Activated T-helper 1 cell treated with Interleukin-2 at 50 U/mL for 16 hours (primary cell): ENCODE results near the gene RAB10.
"Not testable (repeated sequence)": the region's sequence is repeated elsewhere in the genome, so short reads cannot be mapped to it uniquely, and the experiment has no call there.

Experiments used
- DNase-seq: peaks from one replicate; pipeline ENCODE4 v3.0.0-alpha.2; 2020; ENCODE audit warnings: low read depth

The RAB10 gene

DNA sequence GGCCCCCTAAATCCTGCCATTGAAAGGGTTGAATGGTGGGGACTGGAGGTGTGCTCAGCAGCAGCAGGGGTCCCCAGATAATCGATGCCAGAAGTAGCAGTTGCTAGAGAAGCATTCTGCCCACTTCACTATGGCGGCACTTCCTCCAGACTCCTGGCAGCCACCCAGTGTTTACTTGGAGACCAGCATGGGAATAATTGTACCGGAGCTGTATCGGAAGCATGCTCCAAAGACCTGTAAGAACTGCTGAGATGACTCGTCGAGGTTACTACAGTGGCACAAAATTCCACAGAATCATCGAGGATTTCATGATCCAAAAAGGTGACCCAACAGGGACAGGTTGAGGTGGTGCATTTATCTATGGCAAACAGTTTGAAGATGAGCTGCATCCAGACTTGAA lies 128.0 kb downstream of the RAB10 start:
- DNase-seq, result no peak

GRCh38 chr2:26162963-26163362 lies 129.1 kb downstream of the RAB10 start:
- no peak for DNase-seq

- no peak for DNase-seq
Measured at GRCh38 chr2:26164231-26164630, 130.3 kb downstream of the RAB10 start.

DNA sequence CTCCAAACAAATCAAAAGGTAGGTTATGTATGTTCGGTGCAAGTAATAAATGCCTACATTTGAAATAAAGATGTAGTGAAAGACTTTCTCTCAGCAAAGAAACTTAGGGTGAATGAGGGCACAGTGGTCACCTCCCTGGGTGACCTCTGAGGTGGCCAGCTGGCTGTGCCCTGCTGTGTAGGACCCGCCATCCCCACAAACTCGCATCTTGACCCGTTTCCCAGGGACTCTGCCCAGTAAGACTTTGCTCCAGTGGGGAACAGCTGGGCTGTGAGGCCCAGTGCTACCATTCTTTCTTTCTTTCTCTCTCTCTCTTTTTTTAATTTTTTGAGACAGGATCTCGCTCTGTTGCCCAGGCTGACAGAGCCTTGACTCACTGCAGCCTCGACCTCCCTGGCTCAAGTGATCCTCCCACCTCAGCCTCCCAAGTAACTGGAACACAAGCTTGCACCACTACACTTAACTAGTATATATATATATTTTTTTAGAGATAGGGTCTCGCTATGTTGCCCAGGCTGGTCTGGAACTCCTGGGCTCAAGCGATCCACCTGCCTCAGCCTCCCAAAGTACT lies 130.8 kb downstream of the RAB10 start:
- DNase-seq, result no peak

DNA sequence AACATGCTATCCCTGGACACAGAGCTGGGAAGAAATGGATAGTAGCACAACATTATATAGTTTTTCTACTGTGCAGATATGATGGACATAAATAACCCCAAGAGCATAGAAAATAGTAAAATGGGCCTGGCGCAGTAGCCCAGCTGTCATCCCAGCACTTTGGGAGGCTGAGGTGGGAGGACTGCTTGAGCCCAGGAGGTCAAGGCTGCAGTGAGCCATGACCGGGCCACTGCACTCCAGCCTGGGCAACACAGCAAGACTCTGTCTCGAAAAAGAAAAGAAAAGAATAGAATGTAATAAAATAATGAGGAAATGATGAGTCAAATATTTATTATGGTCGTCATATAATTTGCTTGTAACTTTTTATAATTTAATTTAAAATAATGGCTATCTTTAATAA lies 131.5 kb downstream of the RAB10 start:
- DNase-seq, result no peak

DNA sequence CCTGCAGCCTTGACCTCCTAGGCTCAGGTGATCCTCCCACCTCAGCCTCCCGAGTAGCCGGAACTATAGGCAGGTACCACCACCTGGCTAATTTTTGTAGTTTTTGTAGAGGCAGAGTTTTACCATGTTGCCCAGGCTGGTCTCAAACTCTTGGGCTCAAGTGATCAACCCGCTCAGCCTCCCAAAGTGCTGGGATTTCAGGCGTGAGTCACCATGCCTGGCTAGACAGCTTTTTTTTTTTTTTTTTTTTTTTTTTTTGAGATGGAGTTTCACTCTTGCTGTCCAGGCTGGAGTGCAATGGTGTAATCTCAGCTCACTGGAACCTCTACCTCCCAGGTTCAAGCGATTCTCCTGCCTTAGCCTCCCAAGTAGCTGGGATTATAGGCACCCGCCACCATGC lies 132.7 kb downstream of the RAB10 start:
- not testable (repeated sequence) for DNase-seq

DNA sequence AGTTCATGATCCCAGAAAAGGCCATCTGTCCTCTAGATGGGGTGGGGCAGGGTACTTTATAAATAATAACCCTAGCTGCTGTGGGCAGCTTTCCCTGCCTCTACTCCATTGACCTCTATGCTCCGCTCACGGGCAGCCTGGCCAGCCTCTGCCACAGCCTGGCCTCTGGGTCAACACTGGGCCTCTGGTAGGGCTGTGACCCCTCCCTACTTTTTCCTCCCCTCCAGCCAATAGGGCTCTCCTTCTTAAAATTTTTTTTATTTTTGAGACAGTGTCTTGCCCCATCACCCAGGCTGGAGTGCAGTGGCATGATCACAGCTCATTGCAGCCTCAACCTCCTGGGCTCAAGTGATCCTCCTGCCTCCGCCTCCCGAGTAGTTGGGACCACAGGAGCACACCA lies 134.9 kb downstream of the RAB10 start:
- no peak for DNase-seq

GRCh38 chr2:26169226-26169625 lies 135.3 kb downstream of the RAB10 start:
- no peak for DNase-seq

- no peak for DNase-seq
Measured at GRCh38 chr2:26169681-26170414, 136.0 kb downstream of the RAB10 start.

DNA sequence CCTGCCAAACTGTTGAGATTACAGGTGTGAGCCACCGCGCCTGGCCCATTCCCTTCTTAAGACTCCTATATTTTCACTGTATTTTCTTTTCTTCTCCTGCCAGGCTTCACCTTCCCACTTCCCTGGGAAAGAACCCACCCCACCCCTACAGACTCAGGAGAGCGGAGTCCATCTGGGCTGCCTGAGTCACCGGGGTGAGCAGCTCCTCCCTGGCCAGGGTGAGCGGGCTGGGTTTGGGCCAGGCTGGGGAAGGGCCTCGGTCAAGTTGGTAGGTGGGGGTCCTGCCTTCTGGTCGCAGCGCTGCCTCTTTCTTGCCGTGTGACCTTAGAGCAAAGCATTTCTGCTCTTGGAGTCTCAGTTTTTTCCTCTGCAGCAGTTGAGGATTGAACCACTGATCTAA lies 136.9 kb downstream of the RAB10 start:
- no peak for DNase-seq

GRCh38 chr2:26172189-26172870 lies 138.4 kb downstream of the RAB10 start:
- DNase-seq, result no peak

DNA sequence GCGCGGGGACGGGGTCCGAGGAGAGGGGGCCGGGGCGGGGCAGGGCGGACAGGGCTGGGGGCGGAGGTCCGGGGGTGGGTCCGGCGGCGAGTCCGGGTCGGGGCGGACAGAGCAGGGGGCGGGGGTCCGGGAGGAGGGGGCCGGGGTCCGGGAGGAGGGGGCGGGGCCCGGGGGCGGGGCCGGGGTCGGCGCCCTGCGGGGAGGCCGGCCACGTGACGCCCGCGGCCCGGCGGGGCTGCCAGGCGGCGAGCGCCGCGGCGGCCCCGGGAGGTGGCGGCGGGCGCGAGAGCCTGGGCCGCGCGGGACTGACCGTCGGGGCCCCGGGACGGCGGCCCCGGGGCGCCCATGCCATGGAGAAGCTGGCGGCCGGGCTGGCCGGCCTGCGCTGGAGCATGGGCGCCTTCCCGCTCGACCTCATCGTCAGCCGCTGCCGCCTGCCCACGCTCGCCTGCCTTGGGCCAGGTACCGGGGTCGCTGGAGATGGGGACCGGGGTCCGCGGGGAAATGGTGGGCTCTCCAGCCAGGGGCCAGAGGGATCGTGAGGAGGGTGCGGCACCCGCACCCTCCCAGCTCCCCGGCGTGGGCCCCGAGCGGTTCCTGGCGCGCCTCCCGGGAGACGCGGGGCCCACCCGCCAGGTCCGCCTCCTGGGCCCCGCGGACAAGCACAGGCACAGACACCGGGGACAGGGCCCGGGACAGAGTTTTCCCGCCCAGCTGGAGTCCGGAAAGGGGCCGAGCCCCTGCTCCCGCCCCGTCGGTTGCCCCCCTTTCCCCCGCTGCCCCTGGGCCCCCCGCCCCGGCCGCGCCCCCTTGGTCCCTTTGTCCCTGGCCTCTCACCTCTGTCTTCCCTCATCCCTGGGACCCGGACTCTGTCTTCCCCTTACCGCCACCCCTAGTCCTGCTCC lies 139.2 kb downstream of the RAB10 start, which contains the start of gene GAREM2:
TSS of gene GAREM2 (plus strand) at position 218 of the 905 bp plus-strand sequence. CDS start at position 351, 133 bp downstream.
- no peak for DNase-seq

DNA sequence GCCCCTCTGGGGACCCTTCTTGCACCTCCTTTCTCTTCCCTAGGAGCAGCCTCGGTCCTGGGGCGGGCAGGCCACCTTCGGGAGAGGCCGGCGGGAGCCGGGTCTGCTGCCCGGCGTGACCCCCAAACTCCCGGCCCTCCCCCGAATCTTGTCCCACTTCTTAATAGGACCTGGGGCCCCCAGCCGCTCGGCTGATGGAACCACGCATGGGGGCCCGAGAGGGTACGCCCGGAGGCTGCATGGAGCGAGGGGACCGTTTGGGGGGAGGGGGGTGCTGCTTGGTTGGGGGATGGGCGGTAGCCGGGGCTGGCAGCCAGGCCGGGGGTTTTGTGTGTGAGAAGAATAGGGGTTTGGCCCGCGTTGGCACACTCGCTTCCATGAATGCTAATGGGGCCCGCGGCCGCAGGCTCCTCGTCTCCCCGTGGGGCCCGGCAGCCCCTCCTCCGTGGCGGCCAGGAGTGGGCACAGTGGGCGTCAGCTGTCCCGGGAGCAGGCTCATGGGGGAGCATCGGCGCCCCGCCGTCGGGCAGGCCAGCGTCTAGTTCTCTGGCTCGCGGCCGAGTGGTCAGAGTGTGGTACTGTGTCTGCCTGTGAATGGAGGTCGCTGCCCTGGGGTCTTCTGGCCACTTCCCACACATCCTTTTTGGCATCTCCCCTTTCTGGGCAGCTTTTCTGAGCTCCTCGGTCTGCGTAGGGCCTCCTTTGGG lies 140.0 kb downstream of the RAB10 start:
- no peak for DNase-seq

DNA sequence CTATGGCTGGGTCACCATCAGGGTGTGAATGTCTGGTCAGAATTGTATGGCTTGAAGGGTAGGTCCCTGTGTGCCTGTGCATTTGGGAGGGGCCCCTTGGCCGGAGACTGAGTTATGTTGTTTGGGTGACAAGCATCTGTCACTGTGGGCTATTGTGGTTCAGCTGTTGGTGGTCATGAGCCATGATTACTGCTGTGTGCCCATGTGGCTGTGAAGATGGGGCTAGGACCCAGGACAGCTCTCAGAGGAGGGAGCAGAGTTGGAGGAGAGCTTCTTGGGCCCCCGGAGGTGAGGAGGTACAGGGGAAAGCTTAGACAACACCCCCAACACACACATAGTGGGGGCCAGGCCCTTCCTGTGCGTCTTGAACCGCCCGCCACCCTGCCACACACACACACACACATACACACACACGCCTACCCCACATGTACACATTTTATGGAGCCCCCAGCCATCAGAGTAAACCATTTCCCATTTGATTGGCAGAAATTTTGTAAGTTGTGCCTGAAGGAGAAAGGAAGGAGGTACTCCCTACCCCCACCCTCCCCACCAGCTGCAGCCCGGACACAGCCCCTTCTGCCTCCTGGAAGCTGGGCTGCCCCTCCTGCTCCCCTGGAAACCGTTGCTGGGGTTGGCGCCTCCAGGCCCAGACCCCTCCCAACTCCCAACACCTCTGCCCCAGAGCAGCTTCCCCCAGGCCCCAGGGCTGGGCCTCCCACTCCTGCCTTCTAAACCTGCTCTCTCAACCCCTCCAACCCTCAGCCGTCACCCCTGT lies 141.0 kb downstream of the RAB10 start:
- no peak for DNase-seq

DNA sequence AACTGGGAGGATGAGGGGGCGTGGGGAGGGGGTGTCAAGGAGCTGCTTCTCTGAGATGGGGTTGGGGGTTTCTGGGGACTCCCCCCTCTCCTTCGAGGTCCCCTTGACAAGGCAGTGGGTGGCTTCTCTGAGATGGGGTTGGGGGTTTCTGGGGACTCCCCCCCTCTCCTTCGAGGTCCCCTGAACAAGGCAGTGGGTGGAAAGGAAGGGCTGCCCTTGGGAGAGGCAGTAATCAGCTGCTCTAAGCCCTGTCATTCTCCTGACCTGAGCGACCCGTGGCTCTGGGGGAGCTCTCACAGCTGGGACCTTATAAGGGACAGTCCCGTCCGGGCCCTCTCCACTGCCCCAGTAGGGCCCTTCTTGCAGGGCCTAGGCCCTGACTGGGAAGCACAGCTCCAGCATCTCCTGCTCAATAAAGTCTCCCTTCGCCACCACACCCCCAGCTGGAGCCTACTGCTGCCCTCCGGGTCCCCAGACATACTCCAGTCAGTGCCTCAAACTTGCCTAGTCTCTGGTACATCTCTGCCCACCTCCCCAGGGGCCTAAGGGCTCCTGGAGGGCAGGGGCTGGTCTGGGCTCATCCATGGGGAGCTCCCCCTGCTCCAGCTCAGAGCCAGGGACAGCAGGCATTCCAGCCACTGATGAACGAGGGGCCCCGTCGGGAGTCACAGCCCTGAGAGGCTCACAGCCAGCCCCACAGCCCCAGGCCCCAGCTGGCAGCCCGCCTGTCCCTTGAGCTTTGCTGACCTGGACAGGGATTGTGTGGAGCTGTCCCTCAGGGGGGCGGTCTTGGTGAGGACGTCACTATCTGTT lies 141.8 kb downstream of the RAB10 start:
- DNase-seq, result no peak

DNA sequence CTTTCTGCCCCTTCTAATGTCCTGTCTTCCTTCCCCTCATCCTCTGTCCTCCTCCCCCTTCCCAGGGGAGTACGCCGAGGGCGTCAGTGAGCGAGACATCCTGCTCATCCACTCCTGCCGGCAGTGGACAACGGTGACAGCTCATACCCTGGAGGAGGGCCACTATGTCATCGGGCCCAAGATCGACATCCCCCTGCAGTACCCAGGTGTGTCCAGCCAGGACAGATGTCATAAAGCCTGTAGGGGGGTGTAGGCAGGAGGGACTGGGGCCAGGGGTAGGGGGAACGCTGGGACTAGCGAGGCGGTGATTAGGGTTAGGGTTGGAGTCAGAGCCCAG lies 142.4 kb downstream of the RAB10 start:
- DNase-seq, result no peak

GRCh38 chr2:26177122-26177521 lies 143.2 kb downstream of the RAB10 start:
- DNase-seq, result no peak

GRCh38 chr2:26178246-26178645 lies 144.4 kb downstream of the RAB10 start:
- no peak for DNase-seq

DNA sequence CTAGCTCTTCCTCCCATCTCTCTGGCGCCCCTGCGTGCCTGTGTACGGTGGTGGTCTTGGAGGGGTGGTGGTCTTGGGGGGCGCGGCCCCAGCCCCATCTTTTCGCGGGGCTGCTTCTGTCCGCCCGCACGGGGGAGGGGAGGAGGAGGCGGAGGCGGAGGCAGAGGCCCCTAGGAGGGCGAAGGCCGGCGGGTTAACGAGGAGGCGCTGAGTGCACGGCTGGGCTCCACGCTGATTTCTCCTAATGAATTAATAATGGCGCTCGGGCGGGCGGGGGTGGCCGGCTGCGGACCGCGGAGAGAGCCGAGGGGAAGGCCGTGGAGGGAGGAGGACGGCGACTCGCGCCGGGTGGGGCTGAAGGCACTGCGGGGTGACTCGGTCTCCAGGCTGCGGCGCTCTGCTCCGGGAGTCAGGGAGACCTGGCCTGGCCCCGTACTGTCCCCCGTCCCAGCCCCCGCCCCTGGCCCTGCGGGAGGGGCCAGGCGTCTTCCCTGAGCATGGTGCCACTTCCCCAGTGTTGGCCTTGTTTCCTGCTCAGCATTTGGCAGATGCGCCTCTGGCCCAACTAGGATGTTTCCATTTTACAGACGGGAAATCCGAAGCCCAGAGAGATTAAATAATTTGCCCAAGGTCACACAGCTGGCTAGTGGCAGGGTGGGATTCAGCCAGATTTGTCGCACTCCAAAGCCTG lies 145.0 kb downstream of the RAB10 start:
- no peak for DNase-seq
